Neural progenitor cell (in vitro differentiated cells): ENCODE measurements around the gene HOXA10.

Experiments used
- CTCF ChIP-seq: fragments of 200-600 bp; sonication (generic); IDR thresholded peaks from 2 replicates; pipeline ENCODE4 v1.5.1; 2017; ENCODE audit warnings: antibody characterized with exemption, mild to moderate bottlenecking
- EZH2 ChIP-seq: fragments of 200-600 bp; sonication (generic); IDR thresholded peaks from 2 replicates; pipeline ENCODE4 v1.6.1; 2017; ENCODE audit warnings: antibody characterized with exemption, mild to moderate bottlenecking, moderate library complexity

GRCh38 chr7:27145914-27146412 lies 28.2 kb downstream of the HOXA10 start:
- TF ChIP-seq CTCF (no peak), EZH2 (no peak)
